NOMO-1 treated with DMSO at 0.1 percent for 48 hours (cell line): ENCODE results near the gene HDAC4.

ENCODE experiments used
- DNase-seq: peaks from one replicate; lab custom pipeline; 2025; ENCODE audit not compliant: unreplicated experiment; lab: John Stamatoyannopoulos, UW

HDAC4 gene

DNA sequence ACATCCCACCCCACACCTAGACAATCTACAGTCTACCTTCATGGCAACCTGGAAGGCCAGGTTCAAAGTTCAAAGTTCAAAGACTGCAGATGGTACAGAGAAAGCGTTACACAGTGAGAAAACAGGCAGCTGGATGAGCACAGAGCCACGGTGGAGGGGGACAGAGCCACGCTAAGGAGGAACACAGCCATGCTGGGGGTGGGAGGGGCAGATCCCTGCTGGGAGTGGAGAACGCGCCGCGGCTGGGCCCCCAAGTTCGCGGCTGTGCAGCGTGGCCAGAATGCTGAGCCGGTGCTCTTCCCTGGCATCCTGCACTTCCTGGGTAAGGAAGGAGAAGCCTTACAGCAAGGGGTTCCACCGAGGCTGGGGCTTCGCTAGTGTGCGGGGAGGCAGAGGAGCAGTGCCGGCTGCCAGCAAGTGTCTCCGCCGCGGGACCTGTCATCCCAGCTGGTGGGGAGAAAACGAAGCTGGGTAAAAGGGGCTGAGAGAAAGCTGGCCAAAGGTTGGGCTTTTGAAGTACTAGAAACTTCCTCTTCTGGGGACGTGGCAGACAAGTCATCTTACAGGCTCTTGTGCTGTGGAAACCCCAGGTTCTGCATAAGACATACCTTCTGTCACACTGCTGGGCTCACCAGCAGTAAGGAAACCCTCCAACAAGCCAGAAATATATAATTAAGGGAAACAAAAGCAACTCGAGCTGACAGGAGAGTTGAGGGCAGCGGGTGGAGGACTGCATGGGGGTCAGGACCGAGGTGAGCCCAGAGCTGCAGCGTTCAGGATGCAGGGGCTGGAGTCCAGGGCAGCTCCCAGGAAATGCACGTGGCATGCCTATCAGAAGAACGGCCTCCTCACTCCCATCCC is 115.5 kb downstream of the HDAC4 start:
- peak; percentile 92 for DNase-seq

- DNase-seq: no peak
These were observed 116.6 kb downstream of the HDAC4 start for GRCh38 chr2:239283961-239284795.

- DNase-seq: no peak
These were observed 117.4 kb downstream of the HDAC4 start for GRCh38 chr2:239283288-239283945.

DNA sequence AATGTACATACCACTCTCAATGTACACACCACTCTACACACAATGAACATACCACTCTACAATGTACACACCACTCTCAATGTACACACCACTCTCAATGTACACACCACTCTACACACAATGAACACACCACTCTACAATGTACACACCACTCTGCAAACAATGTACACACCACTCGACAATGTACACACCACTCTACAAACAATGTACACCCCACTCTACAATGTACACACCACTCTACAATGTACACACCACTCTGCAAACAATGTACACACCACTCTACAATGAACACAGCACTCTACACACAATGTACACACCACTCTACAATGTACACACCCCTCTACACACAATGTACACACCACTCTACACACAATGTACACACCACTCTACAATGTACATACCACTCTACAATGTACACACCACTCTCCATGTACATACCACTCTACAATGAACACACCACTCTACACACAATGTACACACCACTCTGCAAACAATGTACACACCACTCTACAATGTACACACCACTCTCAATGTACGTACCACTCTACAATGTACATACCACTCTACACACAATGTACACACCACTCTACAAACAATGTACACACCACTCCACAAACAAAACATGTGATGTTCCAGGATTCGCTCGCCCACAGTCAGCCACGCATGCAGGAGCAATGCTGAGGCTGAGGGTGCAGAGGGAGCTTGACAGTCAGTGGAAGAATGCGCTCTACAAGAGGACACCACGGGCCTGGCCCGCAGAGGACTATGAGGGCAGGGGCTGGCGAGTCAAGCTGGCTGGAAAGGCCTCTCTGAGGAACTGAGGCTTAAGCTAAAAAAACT is 118.2 kb downstream of the HDAC4 start:
- no peak for DNase-seq

DNA sequence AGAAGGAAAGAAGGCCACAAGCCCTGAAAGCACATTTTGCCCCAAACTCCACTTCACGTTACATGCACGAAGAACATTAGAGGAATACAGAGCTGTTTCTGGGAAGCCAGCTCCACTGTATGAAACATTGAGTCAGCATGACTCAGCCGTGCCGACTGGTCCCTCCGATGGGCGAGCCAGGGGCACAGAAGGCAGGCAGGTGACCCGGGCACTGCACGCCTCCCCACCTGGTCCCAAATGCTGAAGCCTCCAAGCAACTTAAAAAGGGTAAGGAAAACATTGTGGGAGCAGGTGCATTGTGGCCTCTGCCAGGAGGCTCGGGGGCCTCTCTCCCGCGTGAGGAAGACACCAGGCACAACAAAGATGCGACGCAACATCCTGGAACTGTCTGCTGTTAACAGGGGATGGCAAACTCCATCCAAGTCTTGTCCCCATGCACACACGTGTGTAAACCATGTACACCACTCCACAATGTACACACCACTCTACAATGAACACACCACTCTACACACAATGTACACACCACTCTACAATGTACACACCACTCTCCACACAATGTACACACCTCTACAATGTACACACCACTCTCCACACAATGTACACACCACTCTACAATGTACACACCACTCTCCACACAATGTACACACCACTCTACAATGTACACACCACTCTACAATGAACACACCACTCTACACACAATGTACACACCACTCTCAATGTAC is 120.4 kb downstream of the HDAC4 start:
- peak; percentile 10 for DNase-seq

DNA sequence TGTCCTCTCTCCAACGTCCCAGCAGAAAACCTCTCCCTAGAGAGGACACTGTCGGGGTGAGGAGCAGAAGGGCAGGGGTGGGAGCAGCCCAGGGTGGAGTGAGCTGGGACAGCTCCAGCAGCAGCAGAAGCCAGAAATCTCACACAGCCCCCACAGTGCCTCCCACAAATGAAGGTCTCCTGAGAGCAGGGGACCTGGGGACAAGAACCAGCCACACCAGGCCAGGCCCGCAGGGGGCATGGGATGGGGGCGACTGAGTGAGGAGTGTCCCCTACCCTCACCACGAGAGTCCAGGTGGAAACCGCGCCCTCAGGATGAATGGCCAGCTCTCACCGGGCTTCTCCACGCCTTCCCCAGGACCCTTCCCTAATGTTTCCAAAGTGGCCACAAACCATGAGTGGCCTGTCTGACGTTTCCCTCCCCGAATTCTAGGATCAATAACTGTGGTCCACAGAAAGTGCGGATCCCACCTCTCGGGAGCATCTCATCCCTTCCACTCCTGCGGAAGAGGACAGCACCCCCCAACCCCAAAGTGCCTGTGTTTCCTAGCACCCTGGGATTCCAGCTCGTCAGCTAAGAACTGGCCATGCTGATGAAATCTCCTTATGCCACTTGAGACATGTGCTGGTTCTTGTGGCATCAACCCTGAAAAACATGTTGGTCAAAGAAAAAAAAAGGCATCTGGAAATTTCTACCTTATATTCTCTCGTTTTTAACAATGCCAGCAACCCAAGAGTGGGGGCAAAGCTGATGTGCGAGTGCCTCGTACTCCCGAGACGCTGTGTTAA is 121.1 kb downstream of the HDAC4 start:
- DNase-seq: no peak

DNA sequence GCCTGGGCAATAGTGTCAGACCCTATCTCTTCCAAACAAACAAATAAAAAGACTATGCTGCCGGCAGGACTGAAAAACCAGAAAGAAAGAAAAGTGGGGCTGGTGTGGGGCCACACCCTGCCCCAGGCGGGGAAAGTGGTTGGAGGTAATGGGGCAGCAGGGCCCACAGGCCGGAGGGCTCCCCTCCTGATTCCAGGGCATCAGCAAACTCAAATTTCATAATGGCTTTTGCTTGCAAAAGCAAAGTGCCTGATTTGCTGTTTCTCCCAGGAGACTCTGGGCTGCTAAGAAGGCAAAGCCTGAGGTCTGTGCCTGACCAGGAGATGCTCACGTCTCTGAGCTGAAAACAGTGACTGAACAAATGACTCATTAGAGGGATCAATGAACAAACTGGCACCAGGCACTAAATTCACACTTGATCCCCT is 121.9 kb downstream of the HDAC4 start:
- no peak for DNase-seq

DNA sequence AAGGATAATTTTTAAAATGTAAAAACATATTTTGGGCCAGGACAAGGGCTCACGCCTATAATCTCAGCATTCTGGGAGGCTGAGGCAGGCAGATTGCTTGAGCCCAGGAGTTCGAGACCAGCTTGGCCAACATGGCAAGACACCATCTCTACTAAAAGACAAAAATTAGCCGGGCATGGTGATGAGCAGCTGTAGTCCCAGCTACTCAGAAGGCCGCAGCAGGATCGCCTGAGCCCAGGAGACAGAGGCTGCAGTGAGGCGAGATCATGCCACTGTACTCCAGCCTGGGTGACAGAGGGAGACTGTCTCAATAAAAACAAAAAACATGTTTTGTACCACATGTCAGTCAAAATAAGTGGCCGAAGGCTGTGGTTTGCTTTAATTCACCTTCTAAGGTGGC is 122.5 kb downstream of the HDAC4 start:
- DNase-seq: no peak

GRCh38 chr2:239277401-239278085 is 123.3 kb downstream of the HDAC4 start:
- no peak for DNase-seq

- DNase-seq: no peak
These were observed 124.0 kb downstream of the HDAC4 start for GRCh38 chr2:239276851-239277250.

DNA sequence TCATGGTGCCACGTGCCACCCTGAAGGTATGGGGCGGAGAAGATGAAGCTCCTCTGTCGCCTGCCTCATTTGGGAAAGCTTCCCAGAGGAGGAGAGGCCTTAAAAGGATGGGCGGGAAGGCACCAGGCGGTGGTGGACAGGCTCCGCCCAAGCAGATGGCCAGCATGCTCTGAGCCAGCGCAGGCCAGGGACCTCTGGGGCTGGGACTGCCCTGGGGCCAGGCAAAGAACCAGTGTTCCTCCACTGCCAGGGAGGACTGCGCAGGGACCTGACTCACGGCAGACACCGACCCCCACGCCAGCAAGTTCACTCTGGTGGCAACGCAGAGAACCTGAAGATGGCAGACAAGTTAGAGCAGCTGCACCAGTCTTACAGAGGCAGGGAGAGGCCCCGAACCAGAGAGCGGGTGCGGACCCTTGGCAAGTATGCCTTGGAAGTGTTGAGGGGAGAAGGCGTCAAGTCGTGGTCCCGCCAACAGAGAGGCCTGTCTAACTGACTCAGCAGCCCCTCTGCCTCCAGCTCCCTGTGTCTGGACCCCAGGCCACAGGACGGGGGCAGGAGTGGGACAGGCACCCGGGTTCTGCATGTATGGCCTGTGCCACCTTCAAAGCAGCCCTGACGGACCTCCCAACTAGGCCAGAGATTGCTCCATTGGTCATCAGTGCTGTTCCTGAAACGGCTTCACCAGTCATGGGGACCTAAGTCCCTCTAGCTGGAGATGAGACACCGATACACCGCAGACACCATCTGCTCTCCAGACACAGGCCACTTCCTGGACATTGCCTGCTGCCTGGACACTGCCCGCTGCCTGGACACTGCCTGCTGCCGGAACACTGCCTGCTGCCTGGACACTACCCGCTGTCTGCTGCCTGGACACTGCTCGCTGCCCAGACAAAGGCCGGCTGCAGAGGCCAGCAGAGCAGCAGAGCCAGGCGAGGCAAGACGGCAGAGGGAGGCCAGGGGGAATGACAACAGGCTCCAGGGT is 124.7 kb downstream of the HDAC4 start:
- no peak for DNase-seq

DNA sequence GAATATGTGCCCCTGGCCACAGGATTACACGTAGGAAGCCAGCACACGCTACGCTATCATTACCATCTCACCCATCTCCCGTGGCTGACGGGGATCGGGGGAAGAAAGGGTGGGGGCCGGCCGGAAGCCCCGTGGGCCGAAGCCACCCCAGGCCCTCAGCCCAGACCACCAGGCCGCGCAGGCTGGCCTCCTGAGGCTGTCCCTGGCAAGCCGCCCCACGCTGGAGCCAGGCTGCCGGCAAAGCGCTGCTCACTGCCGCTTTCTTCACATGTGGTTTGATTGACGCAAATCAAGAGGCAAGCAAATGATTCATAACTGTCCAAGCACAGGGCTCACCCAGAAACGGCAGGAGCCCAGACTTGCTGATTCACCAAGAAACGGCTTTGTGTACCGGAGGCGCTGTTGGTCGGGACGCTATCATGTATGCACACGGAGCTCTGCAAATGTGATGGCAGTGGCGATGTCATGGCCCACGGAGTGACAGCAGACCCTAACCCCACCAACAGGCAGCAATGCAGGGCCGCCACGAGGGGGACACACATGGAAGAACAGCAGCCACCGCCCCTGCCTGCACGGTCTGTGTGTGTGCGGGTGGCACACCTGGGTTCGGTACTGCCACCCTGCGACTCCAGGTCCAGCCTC is 125.7 kb downstream of the HDAC4 start:
- peak; percentile 95 for DNase-seq

GRCh38 chr2:239274391-239275043 is 126.3 kb downstream of the HDAC4 start:
- peak; percentile 35 for DNase-seq

GRCh38 chr2:239273280-239274234 is 127.3 kb downstream of the HDAC4 start:
- peak; percentile 54 for DNase-seq

GRCh38 chr2:239272626-239273025 is 128.2 kb downstream of the HDAC4 start:
- no peak for DNase-seq
